GM23338 (cell line): ENCODE data around the gene TPST1. TPM values are rescaled to one million over a fixed set of nuclear protein-coding genes. Genes with fewer than 3 reads are reported as not detected.

Source experiments
- ATAC-seq: fragments of 200-7000 bp; cut with Tn5 transposase; 3 replicates; pipeline ENCODE4 v1.9.1; 2020
- DNase-seq: peaks from one replicate; pipeline ENCODE4 v3.0.0-alpha.2; 2015; ENCODE audit warnings: low spot score
- H2AFZ ChIP-seq: fragments of 200-600 bp; sonication (generic); 2 replicates; pipeline ENCODE4 v1.8.0; 2016; ENCODE audit warnings: antibody characterized with exemption, mild to moderate bottlenecking, moderate library complexity
- H3F3A ChIP-seq: fragments of 200-600 bp; sonication (generic); replicated peaks from 2 replicates; pipeline ENCODE4 v1.8.0; 2017; ENCODE audit warnings: antibody characterized with exemption, mixed run types, low read depth
- H3K27ac ChIP-seq: fragments of 200-600 bp; sonication (generic); 2 replicates; pipeline ENCODE4 v1.6.1; 2016; ENCODE audit warnings: low read depth
- H3K27me3 ChIP-seq: fragments of 200-600 bp; sonication (generic); 2 replicates; pipeline ENCODE4 v1.8.0; 2016; ENCODE audit warnings: mild to moderate bottlenecking, mixed run types, moderate library complexity; ENCODE audit not compliant: insufficient read depth
- H3K36me3 ChIP-seq: fragments of 200-600 bp; sonication (generic); 2 replicates; pipeline ENCODE4 v1.8.0; 2016; ENCODE audit warnings: mild to moderate bottlenecking; ENCODE audit not compliant: insufficient read depth
- H3K4me1 ChIP-seq: fragments of 200-600 bp; sonication (generic); 2 replicates; pipeline ENCODE4 v1.8.0; 2016; ENCODE audit warnings: mild to moderate bottlenecking, moderate library complexity; ENCODE audit not compliant: insufficient read depth
- H3K4me2 ChIP-seq: fragments of 200-600 bp; sonication (generic); 2 replicates; pipeline ENCODE4 v1.7.1; 2017; ENCODE audit warnings: mixed run types
- H3K4me3 ChIP-seq: fragments of 200-600 bp; sonication (generic); 2 replicates; pipeline ENCODE4 v1.6.1; 2016; ENCODE audit warnings: mixed run types
- H3K79me2 ChIP-seq: fragments of 200-600 bp; sonication (generic); replicated peaks from 2 replicates; pipeline ENCODE4 v1.8.0; 2017; ENCODE audit warnings: mild to moderate bottlenecking; ENCODE audit not compliant: insufficient read depth
- H3K9me2 ChIP-seq: fragments of 200-600 bp; sonication (generic); 2 replicates; pipeline ENCODE4 v1.8.0; 2017; ENCODE audit not compliant: insufficient read depth
- H4K20me1 ChIP-seq: fragments of 200-600 bp; sonication (generic); replicated peaks from 2 replicates; pipeline ENCODE4 v1.8.0; 2017; ENCODE audit warnings: mild to moderate bottlenecking; ENCODE audit not compliant: insufficient read depth
- H3K27ac Mint-ChIP-seq: 2 replicates; pipeline ENCODE4 v1.8.0; 2020; ENCODE audit warnings: inconsistent platforms, mild to moderate bottlenecking, moderate library complexity, mixed read lengths
- H3K27me3 Mint-ChIP-seq: 3 replicates; pipeline ENCODE4 v1.8.0; 2022; ENCODE audit warnings: low read depth, mild to moderate bottlenecking, moderate library complexity, mixed read lengths, inconsistent platforms; ENCODE audit not compliant: insufficient read depth, poor library complexity
- H3K36me3 Mint-ChIP-seq: 3 replicates; pipeline ENCODE4 v1.8.0; 2021; ENCODE audit warnings: low read depth, mild to moderate bottlenecking, inconsistent platforms, moderate library complexity, mixed read lengths
- H3K4me1 Mint-ChIP-seq: 3 replicates; pipeline ENCODE4 v1.8.0; 2020; ENCODE audit warnings: mild to moderate bottlenecking, inconsistent platforms, mixed read lengths
- H3K4me3 Mint-ChIP-seq: 3 replicates; pipeline ENCODE4 v1.8.0; 2021; ENCODE audit warnings: moderate library complexity, mild to moderate bottlenecking, inconsistent platforms, mixed read lengths
- H3K9me3 Mint-ChIP-seq: 3 replicates; pipeline ENCODE4 v1.8.0; 2020; ENCODE audit warnings: moderate library complexity, mild to moderate bottlenecking, inconsistent platforms, mixed read lengths
- EZH2 ChIP-seq: fragments of 200-600 bp; sonication (generic); IDR thresholded peaks from one replicate; pipeline ENCODE4 v1.8.0; 2017; ENCODE audit warnings: antibody characterized with exemption, mild to moderate bottlenecking, low read depth; ENCODE audit not compliant: unreplicated experiment
- EZH2phosphoT487 ChIP-seq: fragments of 200-600 bp; sonication (generic); IDR thresholded peaks from one replicate; pipeline ENCODE4 v1.8.1; 2018; ENCODE audit warnings: antibody characterized with exemption; ENCODE audit not compliant: unreplicated experiment
- REST ChIP-seq: IDR thresholded peaks from one replicate; pipeline ENCODE4 v1.6.1; 2018; ENCODE audit warnings: antibody characterized with exemption; ENCODE audit not compliant: unreplicated experiment
- STAT1 ChIP-seq: IDR thresholded peaks from one replicate; pipeline ENCODE4 v1.6.1; 2016; ENCODE audit warnings: antibody characterized with exemption; ENCODE audit not compliant: unreplicated experiment
- ZNF114 ChIP-seq: fragments of 250-450 bp; sonication (Bioruptor Pico); IDR thresholded peaks from 2 replicates; pipeline ENCODE4 v1.5.0; 2020; ENCODE audit warnings: mild to moderate bottlenecking, moderate library complexity
- ZNF331 ChIP-seq: fragments of 250-450 bp; sonication (Bioruptor Pico); IDR thresholded peaks from 2 replicates; pipeline ENCODE4 v1.5.0; 2020; ENCODE audit warnings: low read depth, mild to moderate bottlenecking, moderate library complexity
- polyA plus RNA-seq: library from polyadenylated mRNA; unstranded; fragments of >200 nt; fragmentation: Nextera tagmentation; extraction: Ambion mirVana; gene quantifications from 2 replicates; pipeline ENCODE4 v1.2.1, GENCODE V29; 2016
- total RNA-seq: library from RNA; depleted of rRNA; stranded (reverse); fragments of >200 nt; shearing (Covaris generic); gene quantifications from 2 replicates; pipeline ENCODE4 v1.2.3, GENCODE V29; 2014
- TF ChIP-seq, protein P1 (sequence below), 2 experiments: fragments of 200-600 bp in 1 of 2; sonication (generic) in 1 of 2; conservative IDR thresholded peaks; 2 replicates each; pipeline versions ENCODE4 v1.5.1 to v1.6.1; 2016 to 2017; ENCODE audit warnings: antibody characterized with exemption in 2 of 2, low read depth in 2 of 2, mild to moderate bottlenecking in 2 of 2, moderate library complexity in 1 of 2
- TF ChIP-seq, protein P2 (sequence below): IDR thresholded peaks from 2 replicates; pipeline ENCODE4 v1.6.1; 2016; ENCODE audit warnings: antibody characterized with exemption

Gene TPST1
- total and polyA plus RNA-seq, 2 experiments from 2014 or later, result 10.7 to 19.2 TPM

DNA sequence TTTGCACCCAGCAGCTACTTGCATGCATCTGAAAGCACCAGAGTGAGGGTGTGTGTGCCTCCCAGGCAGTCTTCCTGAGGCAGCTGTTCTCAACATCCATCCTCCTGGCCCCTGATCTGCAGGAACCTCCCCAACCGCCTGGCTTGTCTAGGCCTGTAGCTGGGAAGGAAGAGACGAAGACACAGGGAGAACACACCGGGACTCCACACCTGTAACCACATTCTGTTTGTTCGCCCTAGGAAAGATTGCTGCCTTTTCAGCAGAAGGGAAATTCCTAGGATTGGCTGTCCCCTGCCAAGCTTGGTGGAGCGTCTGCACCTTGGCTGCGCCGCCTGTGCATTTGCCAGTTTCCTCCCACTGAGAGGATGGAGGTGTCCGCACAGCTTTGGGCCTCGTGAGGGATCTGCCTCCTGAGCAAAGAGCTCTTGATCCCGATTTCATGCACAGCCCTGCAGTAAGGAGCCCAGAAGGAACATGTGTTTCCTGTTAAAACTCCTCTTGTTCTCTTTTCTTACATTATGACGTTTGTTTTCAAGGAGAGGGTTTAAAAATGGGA lies 154.6 kb downstream of the TPST1 start:
- H3K27ac Mint-ChIP-seq, result no peak overlapping the region
- H3K27me3 Mint-ChIP-seq, result peaks cover 4% of the 10 kb centered on the region
- no peak for DNase-seq
- no peak overlapping the region for H3K4me3 Mint-ChIP-seq
- no peak overlapping the region for H3K4me3 ChIP-seq
- H3K9me3 Mint-ChIP-seq, result no peaks in the 10 kb centered on the region; the same call in 2 of the 3 replicates
- H2AFZ ChIP-seq, result no peak overlapping the region
- H3K36me3 Mint-ChIP-seq, result no peaks in the 10 kb centered on the region
- no peak overlapping the region for H3K27ac ChIP-seq
- no peak overlapping the region for H3K4me2 ChIP-seq
- peak; percentile 31; the same call in 2 of the 3 replicates for ATAC-seq
- H3K9me2 ChIP-seq, result no peaks in the 10 kb centered on the region
- TF ChIP-seq, protein P1, sequence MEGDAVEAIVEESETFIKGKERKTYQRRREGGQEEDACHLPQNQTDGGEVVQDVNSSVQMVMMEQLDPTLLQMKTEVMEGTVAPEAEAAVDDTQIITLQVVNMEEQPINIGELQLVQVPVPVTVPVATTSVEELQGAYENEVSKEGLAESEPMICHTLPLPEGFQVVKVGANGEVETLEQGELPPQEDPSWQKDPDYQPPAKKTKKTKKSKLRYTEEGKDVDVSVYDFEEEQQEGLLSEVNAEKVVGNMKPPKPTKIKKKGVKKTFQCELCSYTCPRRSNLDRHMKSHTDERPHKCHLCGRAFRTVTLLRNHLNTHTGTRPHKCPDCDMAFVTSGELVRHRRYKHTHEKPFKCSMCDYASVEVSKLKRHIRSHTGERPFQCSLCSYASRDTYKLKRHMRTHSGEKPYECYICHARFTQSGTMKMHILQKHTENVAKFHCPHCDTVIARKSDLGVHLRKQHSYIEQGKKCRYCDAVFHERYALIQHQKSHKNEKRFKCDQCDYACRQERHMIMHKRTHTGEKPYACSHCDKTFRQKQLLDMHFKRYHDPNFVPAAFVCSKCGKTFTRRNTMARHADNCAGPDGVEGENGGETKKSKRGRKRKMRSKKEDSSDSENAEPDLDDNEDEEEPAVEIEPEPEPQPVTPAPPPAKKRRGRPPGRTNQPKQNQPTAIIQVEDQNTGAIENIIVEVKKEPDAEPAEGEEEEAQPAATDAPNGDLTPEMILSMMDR (conservative IDR thresholded peaks at IDR 0.05; ENCODE audit: low read depth in 2 of 2), result no peak
- TF ChIP-seq STAT1, result no peak
- TF ChIP-seq EZH2phosphoT487, result no peak
- no peaks in the 10 kb centered on the region for H3K36me3 ChIP-seq
- no peaks in the 10 kb centered on the region for H3K4me1 ChIP-seq
- no peaks in the 10 kb centered on the region for H3F3A ChIP-seq
- H3K79me2 ChIP-seq, result no peaks in the 10 kb centered on the region
- peaks cover 8% of the 10 kb centered on the region; the same call in 1 of the 3 replicates for H3K4me1 Mint-ChIP-seq
- H3K27me3 ChIP-seq, result no peaks in the 10 kb centered on the region
- no peaks in the 10 kb centered on the region for H4K20me1 ChIP-seq

GRCh38 chr7:66362136-66362535 lies 157.0 kb downstream of the TPST1 start:
- no peak overlapping the region for H2AFZ ChIP-seq
- H3K27me3 Mint-ChIP-seq, result peaks cover 4% of the 10 kb centered on the region
- H3K4me3 Mint-ChIP-seq, result no peak overlapping the region
- no peak overlapping the region for H3K4me2 ChIP-seq
- ATAC-seq (no peak), DNase-seq (no peak)
- H3K36me3 Mint-ChIP-seq, result no peaks in the 10 kb centered on the region
- no peaks in the 10 kb centered on the region for H3K27me3 ChIP-seq
- no peak overlapping the region for H3K27ac Mint-ChIP-seq
- no peak overlapping the region for H3K4me3 ChIP-seq
- no peaks in the 10 kb centered on the region for H3K9me2 ChIP-seq
- H3K4me1 ChIP-seq, result no peaks in the 10 kb centered on the region
- no peaks in the 10 kb centered on the region for H3K9me3 Mint-ChIP-seq
- H3K36me3 ChIP-seq, result no peaks in the 10 kb centered on the region
- no peaks in the 10 kb centered on the region for H3K79me2 ChIP-seq
- no peaks in the 10 kb centered on the region for H3F3A ChIP-seq
- 0 out of 3 replicates have a peak, but pooled peaks cover 4% of the 10 kb centered on the region for H3K4me1 Mint-ChIP-seq
- no peak overlapping the region for H3K27ac ChIP-seq
- no peaks in the 10 kb centered on the region for H4K20me1 ChIP-seq
- TF ChIP-seq STAT1, result no peak
- TF ChIP-seq ZNF114, result no peak
- TF ChIP-seq, protein P2, sequence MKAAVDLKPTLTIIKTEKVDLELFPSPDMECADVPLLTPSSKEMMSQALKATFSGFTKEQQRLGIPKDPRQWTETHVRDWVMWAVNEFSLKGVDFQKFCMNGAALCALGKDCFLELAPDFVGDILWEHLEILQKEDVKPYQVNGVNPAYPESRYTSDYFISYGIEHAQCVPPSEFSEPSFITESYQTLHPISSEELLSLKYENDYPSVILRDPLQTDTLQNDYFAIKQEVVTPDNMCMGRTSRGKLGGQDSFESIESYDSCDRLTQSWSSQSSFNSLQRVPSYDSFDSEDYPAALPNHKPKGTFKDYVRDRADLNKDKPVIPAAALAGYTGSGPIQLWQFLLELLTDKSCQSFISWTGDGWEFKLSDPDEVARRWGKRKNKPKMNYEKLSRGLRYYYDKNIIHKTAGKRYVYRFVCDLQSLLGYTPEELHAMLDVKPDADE, result no peak
- TF ChIP-seq ZNF331 (CRISPR knock-in tag), result no peak
- TF ChIP-seq EZH2, result no peak
- no peak for TF ChIP-seq EZH2phosphoT487
- no peak for TF ChIP-seq REST
